Gastrocnemius medialis (tissue), 4 donors: ENCODE results near the gene ASIC3.

ENCODE experiments used
- POLR2A ChIP-seq, 2 donors: fragments of 450-650 bp; IDR thresholded peaks; one replicate each; pipeline ENCODE4 v1.6.1; 2017; ENCODE audit warnings: antibody characterized with exemption in 2 of 2, mild to moderate bottlenecking in 2 of 2, moderate library complexity in 2 of 2
- TF ChIP-seq, protein P1 (sequence below), 5 experiments: fragments of 450-650 bp in 3 of 5; fragments of 200-600 bp in 2 of 5; sonication (generic) in 2 of 5; IDR thresholded peaks in 4 of 5; conservative IDR thresholded peaks in 1 of 5; 1 replicate in 4 of 5; 2 replicates in 1 of 5; pipeline ENCODE4 v1.5.1; 2016 to 2019; ENCODE audit warnings: antibody characterized with exemption in 5 of 5, mild to moderate bottlenecking in 3 of 5, moderate library complexity in 3 of 5

DNA sequence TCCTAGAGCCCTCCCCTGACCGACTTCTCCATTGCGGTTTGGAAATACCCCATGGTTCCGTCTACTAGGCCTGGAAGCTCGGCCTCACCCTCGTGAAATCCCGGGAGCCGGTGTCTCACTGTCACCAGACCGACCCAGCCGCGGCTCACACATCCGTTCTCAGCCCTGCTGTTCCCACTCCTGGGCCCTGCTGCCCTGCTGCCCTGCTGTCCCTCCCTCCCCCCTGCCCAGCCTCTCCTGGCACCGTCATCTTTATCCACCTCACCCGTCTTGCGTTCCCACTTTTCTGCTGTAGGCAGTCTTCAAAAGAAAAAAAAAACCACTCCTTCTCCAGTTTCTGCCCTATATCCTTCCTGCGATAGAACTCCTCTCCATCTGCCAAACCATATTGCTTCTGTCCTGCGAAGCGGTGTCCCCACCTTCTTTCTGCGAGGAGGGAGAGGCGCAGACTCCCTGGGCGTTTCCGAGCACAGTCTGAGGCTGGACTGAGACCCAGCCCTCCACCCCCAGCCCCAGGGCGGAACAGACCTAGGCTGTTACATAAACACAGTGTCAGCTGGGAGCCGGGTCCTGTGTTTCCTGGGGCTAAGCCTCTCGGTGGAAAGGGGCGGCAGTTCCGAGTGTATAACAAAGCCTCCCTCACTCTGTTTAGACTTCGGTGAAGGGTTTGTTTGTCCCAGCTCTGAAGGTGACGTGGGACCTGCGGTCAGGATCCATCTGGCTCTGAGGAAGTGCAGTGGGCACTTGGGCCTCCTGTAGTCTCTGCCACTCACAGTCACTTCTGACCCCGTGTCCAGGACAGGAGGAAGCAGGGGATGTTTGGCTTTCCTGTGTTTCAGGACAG, 40.7 kb downstream of the ASIC3 start:
- TF ChIP-seq POLR2A (IDR thresholded peaks at IDR 0.05), result peak in 1 of 2 donors; percentile 34
- TF ChIP-seq, protein P1, sequence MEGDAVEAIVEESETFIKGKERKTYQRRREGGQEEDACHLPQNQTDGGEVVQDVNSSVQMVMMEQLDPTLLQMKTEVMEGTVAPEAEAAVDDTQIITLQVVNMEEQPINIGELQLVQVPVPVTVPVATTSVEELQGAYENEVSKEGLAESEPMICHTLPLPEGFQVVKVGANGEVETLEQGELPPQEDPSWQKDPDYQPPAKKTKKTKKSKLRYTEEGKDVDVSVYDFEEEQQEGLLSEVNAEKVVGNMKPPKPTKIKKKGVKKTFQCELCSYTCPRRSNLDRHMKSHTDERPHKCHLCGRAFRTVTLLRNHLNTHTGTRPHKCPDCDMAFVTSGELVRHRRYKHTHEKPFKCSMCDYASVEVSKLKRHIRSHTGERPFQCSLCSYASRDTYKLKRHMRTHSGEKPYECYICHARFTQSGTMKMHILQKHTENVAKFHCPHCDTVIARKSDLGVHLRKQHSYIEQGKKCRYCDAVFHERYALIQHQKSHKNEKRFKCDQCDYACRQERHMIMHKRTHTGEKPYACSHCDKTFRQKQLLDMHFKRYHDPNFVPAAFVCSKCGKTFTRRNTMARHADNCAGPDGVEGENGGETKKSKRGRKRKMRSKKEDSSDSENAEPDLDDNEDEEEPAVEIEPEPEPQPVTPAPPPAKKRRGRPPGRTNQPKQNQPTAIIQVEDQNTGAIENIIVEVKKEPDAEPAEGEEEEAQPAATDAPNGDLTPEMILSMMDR (IDR thresholded peaks at IDR 0.05 in 4 of 5, conservative IDR thresholded peaks at IDR 0.05 in 1 of 5), result no peak
